K562 (cell line): ENCODE data around the gene SLC24A3. TPM values are rescaled to one million over a fixed set of nuclear protein-coding genes. Genes with fewer than 3 reads are reported as not detected.

ENCODE experiments used
- ATAC-seq: fragments of 200-7000 bp; cut with Tn5 transposase; 3 replicates; pipeline ENCODE4 v1.9.1; 2020; ENCODE audit warnings: moderate library complexity
- BruUV-seq: library from RNA; stranded (reverse); fragments of 400-500 nt; replicated peaks from 2 replicates; lab custom pipeline; 2021; lab: Mats Ljungman, UMichigan
- CTCF ChIA-PET: fragments of 300-600 bp; formaldehyde crosslinking; extraction: SDS; loops from one replicate; lab custom pipeline; 2021; ENCODE audit warnings: low intra/inter-chr PET ratio; lab: Yijun Ruan, JAX
- POLR2A ChIA-PET: fragments of 300-600, 350-650 bp; sonication (Branson Sonifier 250); formaldehyde crosslinking; extraction: SDS; loops from one replicate; lab custom pipeline; 2021; ENCODE audit warnings: antibody characterized with exemption, inconsistent platforms; lab: Yijun Ruan, JAX
- DNase-seq, 4 experiments: peaks; one replicate each; pipeline versions ENCODE4 v3.0.0 to v3.0.0-alpha.2; 2011 to 2018; ENCODE audit warnings: low spot score in 3 of 4, mixed read lengths in 3 of 4; ENCODE audit errors: extremely low read depth in 1 of 4
- FAIRE-seq: peaks from 2 replicates; lab custom pipeline; 2011; peaks lifted over from hg19 to GRCh38; lab: Jason Lieb, UNC
- H2AFZ ChIP-seq: 2 replicates; pipeline ENCODE4 v1.6.0; 2011; ENCODE audit warnings: low read depth, low read length, control low read depth, inconsistent platforms
- H3K27ac ChIP-seq: fragments of 200-600 bp; 3 replicates; pipeline ENCODE4 v1.8.0; 2011; ENCODE audit warnings: low read depth, mild to moderate bottlenecking, control low read depth, inconsistent platforms, low read length, moderate library complexity, mixed read lengths; ENCODE audit errors: extremely low read depth
- H3K27me3 ChIP-seq, 2 experiments: fragments of 300-600 bp in 1 of 2; 2 replicates in 1 of 2; 3 replicates in 1 of 2; pipeline versions ENCODE4 v1.6.0 to v1.8.0; 2011; ENCODE audit warnings: inconsistent platforms in 2 of 2, low read length in 2 of 2, mild to moderate bottlenecking in 1 of 2, mixed read lengths in 1 of 2, moderate library complexity in 1 of 2; ENCODE audit not compliant: control insufficient read depth in 2 of 2, insufficient read depth in 2 of 2
- H3K36me3 ChIP-seq: fragments of 300-600 bp; 3 replicates; pipeline ENCODE4 v1.8.0; 2011; ENCODE audit warnings: mild to moderate bottlenecking, low read length, inconsistent platforms; ENCODE audit not compliant: control insufficient read depth, insufficient read depth
- H3K4me1 ChIP-seq, 2 experiments: fragments of 200-600 bp in 1 of 2; replicated peaks in 1 of 2; 2 replicates in 1 of 2; 3 replicates in 1 of 2; pipeline versions ENCODE4 v1.5.1 to v1.8.0; 2011; ENCODE audit warnings: inconsistent platforms in 2 of 2, low read length in 2 of 2, mild to moderate bottlenecking in 1 of 2, mixed read lengths in 1 of 2, moderate library complexity in 1 of 2; ENCODE audit not compliant: control insufficient read depth in 2 of 2, insufficient read depth in 2 of 2
- H3K4me2 ChIP-seq: 2 replicates; pipeline ENCODE4 v1.6.1; 2011; ENCODE audit warnings: low read length, control low read depth, inconsistent platforms, mixed read lengths; ENCODE audit not compliant: insufficient read depth
- H3K4me3 ChIP-seq: fragments of 200-600 bp; sonication (generic), shearing (Covaris generic); 2 replicates; pipeline ENCODE4 v1.5.1; 2016; ENCODE audit warnings: control low read depth, inconsistent platforms
- H3K79me2 ChIP-seq: fragments of 200-600 bp; 3 replicates; pipeline ENCODE4 v1.8.0; 2011; ENCODE audit warnings: low read length, inconsistent platforms; ENCODE audit not compliant: control insufficient read depth, insufficient read depth
- H3K9ac ChIP-seq, 2 experiments: 2 replicates each; pipeline versions ENCODE4 v1.6.0 to v1.6.1; 2011; ENCODE audit warnings: low read depth in 2 of 2, low read length in 2 of 2, control low read depth in 1 of 2, inconsistent platforms in 1 of 2, mild to moderate bottlenecking in 1 of 2, mixed read lengths in 1 of 2; ENCODE audit not compliant: insufficient read depth in 1 of 2
- H3K9me1 ChIP-seq: one replicate; pipeline ENCODE4 v1.6.0; 2011; ENCODE audit warnings: inconsistent platforms, mild to moderate bottlenecking, low read length, moderate library complexity; ENCODE audit not compliant: control insufficient read depth, insufficient read depth
- H3K9me3 ChIP-seq: replicated peaks from 2 replicates; pipeline ENCODE4 v1.5.1; 2011; ENCODE audit warnings: low read depth, low read length, inconsistent platforms; ENCODE audit not compliant: control insufficient read depth, insufficient read depth
- H4K20me1 ChIP-seq: replicated peaks from 2 replicates; pipeline ENCODE4 v1.6.1; 2011; ENCODE audit warnings: low read length, inconsistent platforms, mixed read lengths; ENCODE audit not compliant: control insufficient read depth, insufficient read depth
- ATF1 ChIP-seq, 2 experiments: fragments of 450-650 bp in 1 of 2; IDR thresholded peaks; 2 replicates each; pipeline ENCODE4 v1.6.1; 2016; ENCODE audit warnings: missing compliant biosample characterization in 1 of 2, missing genetic modification characterization in 1 of 2
- ATF7 ChIP-seq: fragments of 450-650 bp; IDR thresholded peaks from 2 replicates; pipeline ENCODE4 v1.7.1; 2014; ENCODE audit warnings: mild to moderate bottlenecking, moderate library complexity
- GTF2E2 ChIP-seq: fragments of 200-800 bp; sonication (Bioruptor generic); IDR thresholded peaks from 2 replicates; pipeline ENCODE4 v1.6.1; 2016; ENCODE audit warnings: missing genetic modification characterization, missing compliant biosample characterization
- HNRNPUL1 ChIP-seq: fragments of 200-400 bp; formaldehyde crosslinking; IDR thresholded peaks from 2 replicates; pipeline ENCODE4 v1.6.1; 2017; ENCODE audit warnings: low read length
- RNF2 ChIP-seq: sonication (generic); IDR thresholded peaks from 2 replicates; pipeline ENCODE4 v1.6.1; 2016
- THRB ChIP-seq: fragments of 450-650 bp; formaldehyde crosslinking; conservative IDR thresholded peaks from 2 replicates; pipeline ENCODE4 v1.4.0; 2022; ENCODE audit warnings: mild to moderate bottlenecking, missing genetic modification characterization
- ZNF449 ChIP-seq: fragments of 250-450 bp; sonication (Bioruptor Pico); IDR thresholded peaks from 2 replicates; pipeline ENCODE4 v1.8.0; 2022; ENCODE audit warnings: moderate library complexity, mild to moderate bottlenecking, inconsistent platforms
- WGBS: fragments of 100-300 bp; shearing (Covaris generic); methylation state at CpG from one replicate; pipeline ENCODE4 v1.1.6; 2016; ENCODE audit warnings: low coverage, mixed read lengths; ENCODE audit not compliant: insufficient coverage; ENCODE audit errors: missing lambda C conversion rate; 5-methylcytosine and 5-hydroxymethylcytosine counted together
- in situ Hi-C: fragments of 300-500 bp; cut with MboI; formaldehyde crosslinking; loops from 4 replicates; pipeline ENCODE4 v1.15.0; 2018; ENCODE audit warnings: inconsistent platforms, mixed read lengths
- intact Hi-C: fragments of 100-400 bp; cut with micrococcal nuclease; formaldehyde crosslinking; loops from 2 replicates; pipeline ENCODE4 v1.14.2; 2022
- polyA plus RNA-seq, 8 experiments: library from polyadenylated mRNA; depleted of rRNA in 4 of 8; stranded (reverse) in 5 of 8; unstranded in 3 of 8; fragments of >200 nt; fragmentation: Nextera tagmentation in 2 of 8; fragmentation: Illumina TruSeq in 1 of 8; extraction: Ambion mirVana in 2 of 8; extraction: Trizol in 1 of 8; gene quantifications; 2 replicates each; pipeline versions ENCODE4 v1.2.1 to v1.2.3, GENCODE V29; 2011 to 2014; ENCODE audit warnings: inconsistent platforms in 1 of 8, missing spikeins in 1 of 8
- total RNA-seq, 7 experiments: library from RNA; depleted of rRNA in 6 of 7; stranded (reverse); fragments of >200 nt in 6 of 7; fragmentation: Illumina TruSeq in 2 of 7; extraction: Trizol in 2 of 7; gene quantifications; 2 replicates each; pipeline versions ENCODE4 v1.2.1 to v1.2.3, GENCODE V29; 2011 to 2021; ENCODE audit warnings: low replicate concordance in 1 of 7

Gene SLC24A3
- total and polyA plus RNA-seq, 9 of the 15 experiments (the other 6 are each of a cell fraction or from before 2014, with no cell fraction given), result not detected

- DNase-seq (no peak), ATAC-seq (no peak), FAIRE-seq (no peak)
- no TSS peak for BruUV-seq
- H2AFZ ChIP-seq, result no peak overlapping the region
- WGBS, result 0% methylated on average over 3 of the region's 3 CpGs
- in situ Hi-C loops, result no loop called here
- TF ChIP-seq THRB, result no peak
- TF ChIP-seq ATF7, result no peak
- intact Hi-C loops, result no loop called here
- H3K36me3 ChIP-seq, result no peaks in the 10 kb centered on the region
- no peak overlapping the region for H3K4me2 ChIP-seq
- no peak overlapping the region for H3K27ac ChIP-seq
- no peak overlapping the region for H3K9ac ChIP-seq
- no peaks in the 10 kb centered on the region for H3K9me1 ChIP-seq
- H3K79me2 ChIP-seq, result no peaks in the 10 kb centered on the region
- H3K4me3 ChIP-seq, result no peak overlapping the region
- POLR2A ChIA-PET, result no interaction called here
- no peaks in the 10 kb centered on the region for H4K20me1 ChIP-seq
- no peaks in the 10 kb centered on the region for H3K4me1 ChIP-seq
- CTCF ChIA-PET, result no interaction called here
- H3K27me3 ChIP-seq, result no peaks in the 10 kb centered on the region
- no peaks in the 10 kb centered on the region for H3K9me3 ChIP-seq
Measured at GRCh38 chr20:19368351-19368750, 155.9 kb downstream of the SLC24A3 start.

GRCh38 chr20:19370076-19371075 lies 157.9 kb downstream of the SLC24A3 start:
- Histone ChIP-seq H3K9ac (no peak overlapping the region), H2AFZ (no peak overlapping the region), H3K4me2 (no peak overlapping the region), H3K27me3 (no peaks in the 10 kb centered on the region), H3K79me2 (no peaks in the 10 kb centered on the region), H3K9me3 (no peaks in the 10 kb centered on the region), H3K4me1 (no peaks in the 10 kb centered on the region), H4K20me1 (no peaks in the 10 kb centered on the region), H3K9me1 (no peaks in the 10 kb centered on the region), H3K36me3 (no peaks in the 10 kb centered on the region), H3K27ac (no peak overlapping the region), H3K4me3 (no peak overlapping the region)
- ChIA-PET CTCF (no interaction called here), POLR2A (no interaction called here)
- in situ Hi-C loops, result no loop called here
- intact Hi-C loops, result no loop called here
- FAIRE-seq (no peak), DNase-seq (no peak), ATAC-seq (no peak)
- BruUV-seq, result no TSS peak
- WGBS, result 0% methylated on average over 6 of the region's 6 CpGs
- TF ChIP-seq ZNF449 (CRISPR knock-in tag) (no peak), GTF2E2 (no peak), ATF1 (CRISPR knock-in tag; IDR thresholded peaks at IDR 0.05) (no peak), ATF1 (tag; IDR thresholded peaks at IDR 0.05) (no peak), RNF2 (no peak), HNRNPUL1 (no peak)
